Esophagus squamous epithelium (tissue), 5 donors: ENCODE data around the gene NFIB. TPM values are rescaled to one million over a fixed set of nuclear protein-coding genes. Genes with fewer than 3 reads are reported as not detected.

Experiments
- DNase-seq: peaks from one replicate; lab custom pipeline; 2025; lab: John Stamatoyannopoulos, UW
- H3K27ac ChIP-seq, 4 donors: fragments of 200-600 bp; sonication (generic); one replicate each; pipeline ENCODE4 v1.5.1; 2016 to 2019; ENCODE audit warnings: mild to moderate bottlenecking in 1 of 4
- H3K27me3 ChIP-seq, 4 donors: fragments of 200-600 bp; sonication (generic); 1 replicate in 3 of 4; 2 replicates in 1 of 4; pipeline versions ENCODE4 v1.5.1 to v1.6.0; 2017 to 2021; ENCODE audit warnings: antibody characterized with exemption in 1 of 4
- H3K36me3 ChIP-seq, 3 donors: fragments of 200-600 bp; sonication (generic); one replicate each; pipeline ENCODE4 v1.5.1; 2016 to 2019
- H3K4me1 ChIP-seq, 3 donors: fragments of 200-600 bp; sonication (generic); one replicate each; pipeline ENCODE4 v1.5.1; 2017 to 2019
- H3K4me3 ChIP-seq, 4 donors: fragments of 200-600 bp; sonication (generic); 1 replicate in 3 of 4; 2 replicates in 1 of 4; pipeline ENCODE4 v1.5.1; 2016 to 2019; ENCODE audit warnings: mild to moderate bottlenecking in 2 of 4, moderate library complexity in 1 of 4
- H3K9me3 ChIP-seq, 3 donors: fragments of 200-600 bp; sonication (generic); one replicate each; pipeline ENCODE4 v1.5.1; 2016 to 2019
- POLR2A ChIP-seq, 4 donors: fragments of 450-650 bp; IDR thresholded peaks; one replicate each; pipeline ENCODE4 v1.6.1; 2017; ENCODE audit warnings: antibody characterized with exemption in 4 of 4, mild to moderate bottlenecking in 4 of 4, moderate library complexity in 3 of 4
- WGBS, 2 donors: methylation state at CpG; one replicate each; pipeline ENCODE4 v1.1.5; 2018; 5-methylcytosine and 5-hydroxymethylcytosine counted together
- intact Hi-C: fragments of 100-400 bp; cut with DNase I; formaldehyde crosslinking; loops from one replicate; pipeline ENCODE4 v1.15.0; 2022
- total RNA-seq, 4 donors: library from RNA; depleted of rRNA; stranded (reverse); fragments of >200 nt; gene quantifications; one replicate each; pipeline ENCODE4 v1.1.0, GENCODE V29; 2016
- TF ChIP-seq, protein P1 (sequence below), 6 experiments: fragments of 450-650 bp in 4 of 6; fragments of 200-600 bp in 2 of 6; sonication (generic) in 2 of 6; IDR thresholded peaks; one replicate each; pipeline ENCODE4 v1.5.1; 2016 to 2019; ENCODE audit warnings: antibody characterized with exemption in 6 of 6, mild to moderate bottlenecking in 4 of 6, moderate library complexity in 4 of 6
- donor health status: DM: yes; HTN: yes; CAD: no.

NFIB gene
- total RNA-seq, 4 donors from 2014 or later = 16.8 to 38.1 (median 23.0) TPM

DNA sequence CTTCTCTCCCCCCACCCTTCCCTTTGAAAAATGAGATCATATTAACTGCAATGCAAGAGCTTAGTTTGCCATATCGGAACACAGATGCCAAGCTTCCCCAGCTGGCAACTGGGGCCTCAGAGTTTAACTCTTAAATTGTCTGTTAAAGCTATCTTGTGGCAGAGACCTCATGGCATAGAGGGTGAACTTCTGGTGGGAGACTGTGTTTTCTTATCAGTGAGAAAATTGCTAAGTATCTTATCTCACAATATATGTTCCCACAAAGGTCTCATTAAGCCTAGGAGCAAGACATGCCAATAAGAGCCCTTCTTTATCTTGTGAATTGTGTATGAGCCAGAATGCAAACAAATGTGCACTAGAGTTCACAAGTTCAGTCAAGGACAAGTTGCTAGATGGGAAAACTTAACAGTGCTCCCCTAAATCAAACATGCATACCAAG lies 12.3 kb downstream of the NFIB start:
- Histone ChIP-seq H3K4me1 (peaks cover 9 to 74% (median 16%) of the 10 kb centered on the region in 3 donors), H3K4me3 (no peak overlapping the region), H3K36me3 (peaks cover 0 to 14% (median 0%) of the 10 kb centered on the region in 3 donors), H3K9me3 (no peaks in the 10 kb centered on the region), H3K27me3 (no peaks in the 10 kb centered on the region), H3K27ac (peak overlapping the region in 1 of 4 donors; percentile 24)
- DNase-seq = no peak
- intact Hi-C loops = no loop called here
- TF ChIP-seq, protein P1, sequence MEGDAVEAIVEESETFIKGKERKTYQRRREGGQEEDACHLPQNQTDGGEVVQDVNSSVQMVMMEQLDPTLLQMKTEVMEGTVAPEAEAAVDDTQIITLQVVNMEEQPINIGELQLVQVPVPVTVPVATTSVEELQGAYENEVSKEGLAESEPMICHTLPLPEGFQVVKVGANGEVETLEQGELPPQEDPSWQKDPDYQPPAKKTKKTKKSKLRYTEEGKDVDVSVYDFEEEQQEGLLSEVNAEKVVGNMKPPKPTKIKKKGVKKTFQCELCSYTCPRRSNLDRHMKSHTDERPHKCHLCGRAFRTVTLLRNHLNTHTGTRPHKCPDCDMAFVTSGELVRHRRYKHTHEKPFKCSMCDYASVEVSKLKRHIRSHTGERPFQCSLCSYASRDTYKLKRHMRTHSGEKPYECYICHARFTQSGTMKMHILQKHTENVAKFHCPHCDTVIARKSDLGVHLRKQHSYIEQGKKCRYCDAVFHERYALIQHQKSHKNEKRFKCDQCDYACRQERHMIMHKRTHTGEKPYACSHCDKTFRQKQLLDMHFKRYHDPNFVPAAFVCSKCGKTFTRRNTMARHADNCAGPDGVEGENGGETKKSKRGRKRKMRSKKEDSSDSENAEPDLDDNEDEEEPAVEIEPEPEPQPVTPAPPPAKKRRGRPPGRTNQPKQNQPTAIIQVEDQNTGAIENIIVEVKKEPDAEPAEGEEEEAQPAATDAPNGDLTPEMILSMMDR (IDR thresholded peaks at IDR 0.05) = no peak
- TF ChIP-seq POLR2A (IDR thresholded peaks at IDR 0.05) = no peak
- 41 to 47% methylated on average over 1 of the region's 1 CpG for WGBS, 2 donors

DNA sequence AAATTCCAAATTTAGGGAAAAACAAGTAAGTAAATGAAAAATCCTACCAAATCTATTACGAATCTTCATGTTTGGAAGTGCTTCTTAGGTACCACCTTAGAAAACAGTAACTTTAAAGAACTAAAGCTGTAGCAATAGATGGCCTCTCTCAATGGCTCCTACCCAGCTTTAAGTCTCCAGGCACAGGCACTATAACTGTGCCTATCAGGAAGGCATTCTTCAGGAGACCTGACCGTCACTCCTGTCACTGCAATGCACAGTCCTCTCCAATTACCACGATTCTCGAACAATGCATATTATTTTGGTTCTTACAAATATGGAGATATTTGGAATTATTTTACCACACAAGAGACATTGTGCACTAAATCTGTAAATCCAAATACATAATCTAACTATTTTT lies 12.9 kb downstream of the NFIB start:
- Histone ChIP-seq H3K27me3 (no peaks in the 10 kb centered on the region), H3K9me3 (no peaks in the 10 kb centered on the region), H3K4me1 (peaks cover 9 to 78% (median 17%) of the 10 kb centered on the region in 3 donors), H3K4me3 (no peak overlapping the region), H3K27ac (peak overlapping the region in 1 of 4 donors; percentile 1), H3K36me3 (peaks cover 0 to 8% (median 0%) of the 10 kb centered on the region in 3 donors)
- DNase-seq = no peak
- 73 to 85% methylated on average over 4 of the region's 4 CpGs for WGBS, 2 donors
- intact Hi-C loops = no loop called here
- TF ChIP-seq, protein P1 (IDR thresholded peaks at IDR 0.05) = no peak
- TF ChIP-seq POLR2A (IDR thresholded peaks at IDR 0.05) = no peak

GRCh38 chr9:14300588-14300987 lies 13.4 kb downstream of the NFIB start:
- WGBS, 2 donors = 69 to 86% methylated on average over 3 of the region's 3 CpGs
- Histone ChIP-seq H3K4me1 (peaks cover 9 to 78% (median 17%) of the 10 kb centered on the region in 3 donors), H3K27ac (peak overlapping the region in 2 of 4 donors; percentile 1 to 17), H3K4me3 (peak overlapping the region in 1 of 4 donors; percentile 33), H3K9me3 (no peaks in the 10 kb centered on the region), H3K36me3 (peaks cover 0 to 5% (median 0%) of the 10 kb centered on the region in 3 donors), H3K27me3 (no peaks in the 10 kb centered on the region)
- intact Hi-C loops = no loop called here
- no peak for DNase-seq
- no peak for TF ChIP-seq POLR2A (IDR thresholded peaks at IDR 0.05)
- TF ChIP-seq, protein P1 (IDR thresholded peaks at IDR 0.05) = no peak

DNA sequence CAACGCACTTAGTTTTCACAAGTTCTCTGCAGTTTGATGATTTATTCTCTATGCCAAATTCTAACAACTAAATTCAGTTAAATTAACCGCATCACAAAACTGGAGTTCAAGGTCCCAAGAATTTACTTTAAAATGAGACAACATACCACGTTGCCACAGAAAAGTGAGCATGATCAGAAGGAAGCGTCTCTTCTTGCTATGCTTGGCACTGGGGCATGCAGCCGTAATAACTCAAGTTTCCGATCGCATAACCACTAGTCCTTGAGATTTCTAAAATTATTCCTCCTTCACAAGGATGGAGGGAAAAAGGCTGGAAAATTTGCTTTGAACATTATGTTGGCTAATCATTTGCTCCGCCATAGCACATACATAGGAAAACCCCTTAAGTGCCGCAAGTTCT lies 13.9 kb downstream of the NFIB start:
- intact Hi-C loops = no loop called here
- Histone ChIP-seq H3K27me3 (no peaks in the 10 kb centered on the region), H3K36me3 (peaks cover 0 to 1% (median 0%) of the 10 kb centered on the region in 3 donors), H3K9me3 (no peaks in the 10 kb centered on the region), H3K27ac (peak overlapping the region in 1 of 4 donors; percentile 17), H3K4me3 (peak overlapping the region in 1 of 4 donors; percentile 33), H3K4me1 (peaks cover 9 to 78% (median 17%) of the 10 kb centered on the region in 3 donors)
- TF ChIP-seq, protein P1 (IDR thresholded peaks at IDR 0.05) = no peak
- TF ChIP-seq POLR2A (IDR thresholded peaks at IDR 0.05) = no peak
- WGBS, 2 donors = 75 to 88% methylated on average over 9 of the region's 9 CpGs
- no peak for DNase-seq

DNA sequence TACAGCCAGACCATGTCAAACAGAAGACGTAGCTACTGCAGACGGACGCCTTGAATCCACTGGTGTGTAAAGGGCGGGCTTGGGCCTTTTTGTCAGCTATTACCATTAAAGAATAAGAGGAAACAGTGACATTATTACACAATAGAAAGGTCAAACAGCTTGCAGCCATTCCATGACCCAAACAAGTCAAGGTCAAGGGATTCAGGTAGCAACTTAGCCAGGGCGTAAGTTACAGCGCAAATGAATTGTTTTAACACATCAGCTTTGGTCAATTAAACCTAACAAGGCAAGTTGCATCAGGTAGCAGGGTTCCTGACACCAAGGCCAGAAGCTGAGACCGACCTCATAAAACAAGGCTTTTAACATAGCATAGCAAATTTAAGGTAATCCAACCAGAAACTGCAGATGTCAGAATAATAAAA lies 15.3 kb downstream of the NFIB start:
- peak overlapping the region in 1 of 4 donors; percentile 1 for H3K4me3 ChIP-seq
- peak overlapping the region in 2 of 4 donors; percentile 1 to 11 for H3K27ac ChIP-seq
- no peak for DNase-seq
- no peaks in the 10 kb centered on the region for H3K9me3 ChIP-seq
- no peaks in the 10 kb centered on the region for H3K36me3 ChIP-seq
- WGBS, 2 donors = 37 to 55% methylated on average over 6 to 7 of the region's 7 CpGs
- H3K4me1 ChIP-seq = peaks cover 9 to 82% (median 14%) of the 10 kb centered on the region in 3 donors
- intact Hi-C loops = no loop called here
- TF ChIP-seq, protein P1 (IDR thresholded peaks at IDR 0.05) = no peak
- no peak for TF ChIP-seq POLR2A (IDR thresholded peaks at IDR 0.05)
- no peaks in the 10 kb centered on the region for H3K27me3 ChIP-seq
